ENCODE results near the gene PLCB1. TPM values are rescaled to one million over a fixed set of nuclear protein-coding genes. Genes with fewer than 3 reads are reported as not detected.
"Not testable (repeated sequence)": the region's sequence is repeated elsewhere in the genome, so short reads cannot be mapped to it uniquely, and the experiment has no call there.

Gene PLCB1
- total RNA-seq, 1 donor, result 14.6 TPM

- H3K9me3 ChIP-seq (ENCODE audit: low read depth, low read length); H3K4me3 ChIP-seq (ENCODE audit: low read length); H3K27me3 ChIP-seq (ENCODE audit: insufficient read depth, low read length): not testable (repeated sequence)
- peaks cover 11% of the 10 kb centered on the region for H3K4me1 ChIP-seq (ENCODE audit: insufficient read depth, low read length)
These were observed 218.2 kb downstream of the PLCB1 start for GRCh38 chr20:8350225-8350624.

- H3K9me3 ChIP-seq (ENCODE audit: low read depth, low read length), result no peaks in the 10 kb centered on the region
- no peaks in the 10 kb centered on the region for H3K27me3 ChIP-seq (ENCODE audit: insufficient read depth, low read length)
- peak overlapping the region; percentile 6 for H3K4me3 ChIP-seq (ENCODE audit: low read length)
- peaks cover 22% of the 10 kb centered on the region for H3K4me1 ChIP-seq (ENCODE audit: insufficient read depth, low read length)
These were observed 220.4 kb downstream of the PLCB1 start for GRCh38 chr20:8352486-8352885.

- H3K4me3 ChIP-seq (ENCODE audit: low read length), result no peak overlapping the region
- H3K27me3 ChIP-seq (ENCODE audit: insufficient read depth, low read length), result no peaks in the 10 kb centered on the region
- peaks cover 20% of the 10 kb centered on the region for H3K4me1 ChIP-seq (ENCODE audit: insufficient read depth, low read length)
- H3K9me3 ChIP-seq (ENCODE audit: low read depth, low read length), result no peaks in the 10 kb centered on the region
These were observed 221.4 kb downstream of the PLCB1 start for GRCh38 chr20:8353512-8353911.

DNA sequence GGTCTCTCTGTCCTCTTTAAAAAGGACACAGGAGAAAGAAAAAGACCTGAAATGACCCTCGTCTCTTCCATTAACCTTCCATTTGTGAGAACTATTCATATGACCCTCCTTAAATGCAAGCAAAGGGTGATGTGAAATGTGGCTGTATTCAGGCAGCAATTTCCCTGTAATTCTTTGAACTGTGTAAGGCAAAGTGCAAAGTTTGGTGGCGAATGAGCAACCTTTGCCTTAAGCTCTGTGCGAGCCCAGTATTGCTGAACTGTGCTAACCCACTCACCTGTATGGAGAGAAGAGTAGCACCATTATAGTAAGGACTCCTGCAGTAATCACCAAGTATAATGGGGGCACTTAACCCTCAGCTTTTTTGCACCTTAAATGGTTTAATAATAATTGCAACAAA is 223.4 kb downstream of the PLCB1 start:
- Histone ChIP-seq H3K4me1 (ENCODE audit: insufficient read depth, low read length) (peaks cover 20% of the 10 kb centered on the region), H3K27me3 (ENCODE audit: insufficient read depth, low read length) (no peaks in the 10 kb centered on the region), H3K9me3 (ENCODE audit: low read depth, low read length) (no peaks in the 10 kb centered on the region), H3K4me3 (ENCODE audit: low read length) (no peak overlapping the region)

DNA sequence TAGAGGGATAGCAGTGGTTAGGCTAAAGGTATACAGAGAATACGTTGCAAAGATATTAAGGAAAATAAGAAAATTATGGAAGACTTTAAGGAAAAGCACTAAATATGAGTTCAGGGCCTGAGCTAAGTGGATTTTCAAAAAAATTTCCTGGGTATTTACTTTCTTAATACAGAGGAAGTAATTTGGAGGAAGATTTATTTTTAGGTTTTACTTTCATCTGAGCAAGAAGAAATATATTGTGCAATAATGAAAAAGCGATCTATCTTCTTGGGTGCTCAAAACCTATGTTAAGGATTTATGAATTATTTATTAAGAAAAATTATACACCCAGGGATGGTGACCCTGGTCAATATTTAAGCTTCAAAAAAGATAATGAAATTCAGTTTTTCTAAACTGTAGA is 224.7 kb downstream of the PLCB1 start:
- H3K4me3 ChIP-seq (ENCODE audit: low read length), result no peak overlapping the region
- no peaks in the 10 kb centered on the region for H3K27me3 ChIP-seq (ENCODE audit: insufficient read depth, low read length)
- H3K9me3 ChIP-seq (ENCODE audit: low read depth, low read length), result no peaks in the 10 kb centered on the region
- peaks cover 20% of the 10 kb centered on the region for H3K4me1 ChIP-seq (ENCODE audit: insufficient read depth, low read length)

DNA sequence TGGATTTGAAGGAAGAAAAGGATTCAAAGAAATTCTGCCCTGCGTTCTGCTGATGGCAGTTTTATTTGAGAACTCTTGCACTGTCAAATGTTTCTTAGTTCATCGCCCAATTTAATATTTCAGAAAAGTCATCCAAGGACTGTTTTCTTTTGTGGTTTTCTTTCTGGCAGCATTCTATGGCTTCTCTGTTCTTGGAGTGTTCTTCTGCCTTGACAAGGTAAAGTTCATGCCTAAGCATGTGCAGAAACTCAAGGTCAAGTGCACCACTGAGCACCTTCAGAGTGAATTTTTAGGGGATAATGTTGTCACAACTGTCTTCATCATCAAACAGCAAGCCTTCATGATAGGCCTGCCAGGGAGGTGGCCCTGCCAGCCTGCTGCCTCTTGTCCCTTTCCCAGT is 225.6 kb downstream of the PLCB1 start:
- Histone ChIP-seq H3K9me3 (ENCODE audit: low read depth, low read length) (no peaks in the 10 kb centered on the region), H3K4me1 (ENCODE audit: insufficient read depth, low read length) (peaks cover 20% of the 10 kb centered on the region), H3K4me3 (ENCODE audit: low read length) (no peak overlapping the region), H3K27me3 (ENCODE audit: insufficient read depth, low read length) (no peaks in the 10 kb centered on the region)

GRCh38 chr20:8360035-8360434 is 228.0 kb downstream of the PLCB1 start:
- no peaks in the 10 kb centered on the region for H3K9me3 ChIP-seq (ENCODE audit: low read depth, low read length)
- peaks cover 17% of the 10 kb centered on the region for H3K4me1 ChIP-seq (ENCODE audit: insufficient read depth, low read length)
- no peaks in the 10 kb centered on the region for H3K27me3 ChIP-seq (ENCODE audit: insufficient read depth, low read length)
- no peak overlapping the region for H3K4me3 ChIP-seq (ENCODE audit: low read length)

DNA sequence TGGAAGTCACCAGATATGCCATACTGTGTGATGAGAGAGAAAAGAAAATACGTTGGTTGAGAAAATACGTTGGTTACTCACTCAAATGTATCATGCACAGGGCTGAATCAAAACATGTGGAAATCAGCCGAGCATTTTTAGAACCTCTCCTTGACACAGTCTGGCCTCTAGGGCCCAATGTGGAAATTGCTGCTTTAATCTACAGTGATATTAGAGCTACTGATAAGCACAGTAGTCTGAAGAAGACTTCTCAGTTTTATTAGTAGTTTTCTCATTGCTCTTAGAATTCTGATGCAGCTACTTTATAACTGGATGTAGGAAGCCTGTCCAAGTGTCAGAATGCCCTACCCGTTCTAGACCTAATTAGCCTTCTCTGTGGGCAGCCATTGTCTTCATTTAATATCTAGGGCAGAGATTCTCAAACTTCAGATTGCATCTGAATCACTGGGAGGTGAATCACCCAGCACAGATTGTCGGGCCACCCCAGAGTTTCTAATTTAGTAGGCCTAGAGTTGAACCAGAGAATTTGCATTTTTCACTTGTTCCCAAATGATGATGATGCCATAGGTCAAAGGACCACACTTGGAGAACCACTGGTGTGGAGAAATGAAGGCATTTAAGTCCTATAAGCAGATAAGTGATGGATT is 229.1 kb downstream of the PLCB1 start:
- H3K4me3 ChIP-seq (ENCODE audit: low read length), result no peak overlapping the region
- H3K4me1 ChIP-seq (ENCODE audit: insufficient read depth, low read length), result peaks cover 16% of the 10 kb centered on the region
- H3K27me3 ChIP-seq (ENCODE audit: insufficient read depth, low read length), result no peaks in the 10 kb centered on the region
- no peaks in the 10 kb centered on the region for H3K9me3 ChIP-seq (ENCODE audit: low read depth, low read length)

GRCh38 chr20:8361779-8362178 is 229.7 kb downstream of the PLCB1 start:
- no peaks in the 10 kb centered on the region for H3K9me3 ChIP-seq (ENCODE audit: low read depth, low read length)
- no peaks in the 10 kb centered on the region for H3K27me3 ChIP-seq (ENCODE audit: insufficient read depth, low read length)
- peaks cover 12% of the 10 kb centered on the region for H3K4me1 ChIP-seq (ENCODE audit: insufficient read depth, low read length)
- H3K4me3 ChIP-seq (ENCODE audit: low read length), result no peak overlapping the region

GRCh38 chr20:8362457-8362856 is 230.4 kb downstream of the PLCB1 start:
- Histone ChIP-seq H3K27me3 (ENCODE audit: insufficient read depth, low read length) (no peaks in the 10 kb centered on the region), H3K4me1 (ENCODE audit: insufficient read depth, low read length) (peaks cover 6% of the 10 kb centered on the region), H3K4me3 (ENCODE audit: low read length) (no peak overlapping the region), H3K9me3 (ENCODE audit: low read depth, low read length) (no peaks in the 10 kb centered on the region)

GRCh38 chr20:8363970-8364733 is 232.1 kb downstream of the PLCB1 start:
- no peak overlapping the region for H3K4me3 ChIP-seq (ENCODE audit: low read length)
- no peaks in the 10 kb centered on the region for H3K9me3 ChIP-seq (ENCODE audit: low read depth, low read length)
- H3K4me1 ChIP-seq (ENCODE audit: insufficient read depth, low read length), result peaks cover 10% of the 10 kb centered on the region
- H3K27me3 ChIP-seq (ENCODE audit: insufficient read depth, low read length), result no peaks in the 10 kb centered on the region

GRCh38 chr20:8364734-8365078 is 232.6 kb downstream of the PLCB1 start:
- Histone ChIP-seq H3K9me3 (ENCODE audit: low read depth, low read length) (no peaks in the 10 kb centered on the region), H3K4me3 (ENCODE audit: low read length) (no peak overlapping the region), H3K4me1 (ENCODE audit: insufficient read depth, low read length) (peaks cover 11% of the 10 kb centered on the region), H3K27me3 (ENCODE audit: insufficient read depth, low read length) (no peaks in the 10 kb centered on the region)

- H3K4me3 ChIP-seq (ENCODE audit: low read length), result no peak overlapping the region
- no peaks in the 10 kb centered on the region for H3K9me3 ChIP-seq (ENCODE audit: low read depth, low read length)
- no peaks in the 10 kb centered on the region for H3K27me3 ChIP-seq (ENCODE audit: insufficient read depth, low read length)
- H3K4me1 ChIP-seq (ENCODE audit: insufficient read depth, low read length), result peaks cover 11% of the 10 kb centered on the region
These were observed 233.6 kb downstream of the PLCB1 start for GRCh38 chr20:8365634-8366033.

DNA sequence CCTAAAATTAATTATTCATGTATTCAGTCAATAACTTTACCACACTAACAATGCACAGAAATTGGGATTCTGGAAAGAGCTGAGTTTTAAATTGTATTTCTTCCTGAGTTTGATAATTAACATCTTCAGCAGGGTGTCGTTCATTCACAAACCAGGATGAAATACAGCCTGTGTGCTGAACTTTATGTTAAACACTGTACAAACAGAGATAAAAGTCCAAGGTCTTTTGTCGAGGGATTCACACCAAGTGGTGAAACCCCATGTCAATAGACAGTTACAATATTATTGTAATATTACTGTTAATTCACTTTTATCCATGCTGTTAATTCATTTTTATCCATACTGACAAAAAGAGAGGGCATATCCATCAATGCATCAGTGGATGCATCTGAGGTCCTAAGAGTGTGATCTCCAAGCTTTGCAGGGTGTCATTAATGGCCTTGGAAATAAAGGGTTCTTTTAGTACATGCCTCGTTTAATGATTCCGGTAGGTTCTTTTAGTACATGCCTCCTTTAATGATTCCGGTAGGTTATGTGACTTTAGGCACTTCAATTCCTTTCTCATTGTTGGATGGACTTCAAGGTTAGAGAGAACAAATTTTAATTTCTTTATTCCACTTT is 234.3 kb downstream of the PLCB1 start:
- Histone ChIP-seq H3K4me1 (ENCODE audit: insufficient read depth, low read length) (peaks cover 11% of the 10 kb centered on the region), H3K27me3 (ENCODE audit: insufficient read depth, low read length) (no peaks in the 10 kb centered on the region), H3K4me3 (ENCODE audit: low read length) (no peak overlapping the region), H3K9me3 (ENCODE audit: low read depth, low read length) (no peaks in the 10 kb centered on the region)

DNA sequence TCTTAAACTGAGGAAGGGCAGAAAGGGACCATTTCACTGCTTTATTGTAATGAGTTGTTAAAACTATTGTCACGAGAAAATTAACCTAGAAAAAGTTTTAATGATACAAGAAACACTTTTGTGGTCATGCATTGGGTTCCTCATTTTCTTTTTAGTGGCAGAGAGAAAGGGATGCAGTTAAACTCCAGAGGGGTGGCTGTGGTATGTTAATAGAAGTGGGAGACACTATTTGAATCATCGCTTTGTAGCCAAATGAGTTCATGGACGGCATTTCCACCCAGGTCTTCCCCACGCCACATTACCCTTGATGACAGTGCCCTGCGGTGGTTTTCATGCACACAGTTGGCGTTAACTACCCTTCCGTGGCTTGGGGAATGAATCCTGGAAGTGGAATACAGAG is 235.6 kb downstream of the PLCB1 start:
- Histone ChIP-seq H3K4me3 (ENCODE audit: low read length) (no peak overlapping the region), H3K9me3 (ENCODE audit: low read depth, low read length) (no peaks in the 10 kb centered on the region), H3K27me3 (ENCODE audit: insufficient read depth, low read length) (no peaks in the 10 kb centered on the region), H3K4me1 (ENCODE audit: insufficient read depth, low read length) (peaks cover 11% of the 10 kb centered on the region)

- Histone ChIP-seq H3K4me1 (ENCODE audit: insufficient read depth, low read length) (peaks cover 18% of the 10 kb centered on the region), H3K9me3 (ENCODE audit: low read depth, low read length) (no peaks in the 10 kb centered on the region), H3K27me3 (ENCODE audit: insufficient read depth, low read length) (no peaks in the 10 kb centered on the region), H3K4me3 (ENCODE audit: low read length) (no peak overlapping the region)
These were observed 236.6 kb downstream of the PLCB1 start for GRCh38 chr20:8368670-8369069.

Measured in mononuclear cell (primary cell).